ENCODE data around the gene MBD1.
"Not testable (repeated sequence)": the region's sequence is repeated elsewhere in the genome, so short reads cannot be mapped to it uniquely, and the experiment has no call there.

The MBD1 gene

GRCh38 chr18:50268022-50268747 is 13.1 kb downstream of the MBD1 start:
- DNase-seq: no peak

GRCh38 chr18:50266248-50266704 is 15.0 kb downstream of the MBD1 start, which contains the start of gene CFAP53:
Gene CFAP53, minus strand, starts transcription at chr18:50266495. Its CDS starts 91 bp downstream, at chr18:50266404.
- DNase-seq: peak; percentile 88

GRCh38 chr18:50262977-50263376 is 18.3 kb downstream of the MBD1 start:
- no peak for DNase-seq

GRCh38 chr18:50250935-50251334 is 30.4 kb downstream of the MBD1 start:
- no peak for DNase-seq

GRCh38 chr18:50249576-50249975 is 31.7 kb downstream of the MBD1 start:
- DNase-seq: no peak

- no peak for DNase-seq
Observed at GRCh38 chr18:50247561-50247960, 33.8 kb downstream of the MBD1 start.

- not testable (repeated sequence) for DNase-seq
Observed at GRCh38 chr18:50241768-50242167, 39.6 kb downstream of the MBD1 start.

- no peak for DNase-seq
Observed at GRCh38 chr18:50240080-50240563, 41.2 kb downstream of the MBD1 start.

GRCh38 chr18:50232419-50232818 is 48.9 kb downstream of the MBD1 start:
- no peak for DNase-seq

GRCh38 chr18:50231621-50232020 is 49.7 kb downstream of the MBD1 start:
- no peak for DNase-seq

GRCh38 chr18:50220249-50220648 is 61.1 kb downstream of the MBD1 start:
- not testable (repeated sequence) for DNase-seq

Measured in COR-L47 (cell line).